ENCODE results near the gene CRMP1.

- TF ChIP-seq CTCF (IDR thresholded peaks at IDR 0.05; ENCODE audit: low read depth, low read length) (no peak), MAX (IDR thresholded peaks at IDR 0.05; ENCODE audit: low read depth, low read length) (no peak), POLR2A (IDR thresholded peaks at IDR 0.05; ENCODE audit: extremely low read depth, insufficient read length) (no peak), MYC (IDR thresholded peaks at IDR 0.05; ENCODE audit: low read depth, low read length) (no peak)
Measured at GRCh38 chr4:5897674-5898073, 4.8 kb upstream of the CRMP1 start.
